Left renal cortex interstitium (tissue), 4 donors: Measurements from ENCODE around the gene CHL1. TPM values are rescaled to one million over a fixed set of nuclear protein-coding genes. Genes with fewer than 3 reads are reported as not detected.

ENCODE experiments used
- DNase-seq, 4 donors: peaks; one replicate each; pipeline ENCODE4 v3.0.0-alpha.2; 2013; ENCODE audit warnings: low read depth in 4 of 4, low spot score in 2 of 4, missing footprints in 1 of 4
- polyA plus RNA-seq, 4 donors: library from polyadenylated mRNA; unstranded; fragments of 120-200 nt; gene quantifications; one replicate each; pipeline ENCODE4 v1.2.1, GENCODE V29; 2013; ENCODE audit not compliant: insufficient read length in 4 of 4

CHL1 gene
- polyA plus RNA-seq, 4 donors = 10.8 to 23.7 (median 12.7) TPM

DNA sequence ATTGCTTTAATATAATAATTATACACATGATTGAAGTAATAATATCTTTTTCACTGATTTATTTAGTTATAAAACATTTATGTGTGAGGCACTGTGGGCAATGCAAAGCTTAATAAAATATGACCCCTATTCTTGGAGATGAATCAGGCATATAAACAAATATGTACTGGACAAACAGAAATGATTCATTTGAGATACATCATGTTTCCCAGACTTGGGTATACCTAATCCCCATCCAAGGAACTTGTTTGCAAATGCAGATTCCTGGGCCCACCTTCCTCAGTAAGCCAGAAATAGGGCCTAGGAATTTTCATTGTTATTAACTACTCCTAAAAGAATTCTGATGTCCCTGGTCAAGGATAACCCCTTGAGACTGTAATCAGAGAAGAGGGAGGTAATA lies 184.2 kb downstream of the CHL1 start:
- no peak for DNase-seq

DNA sequence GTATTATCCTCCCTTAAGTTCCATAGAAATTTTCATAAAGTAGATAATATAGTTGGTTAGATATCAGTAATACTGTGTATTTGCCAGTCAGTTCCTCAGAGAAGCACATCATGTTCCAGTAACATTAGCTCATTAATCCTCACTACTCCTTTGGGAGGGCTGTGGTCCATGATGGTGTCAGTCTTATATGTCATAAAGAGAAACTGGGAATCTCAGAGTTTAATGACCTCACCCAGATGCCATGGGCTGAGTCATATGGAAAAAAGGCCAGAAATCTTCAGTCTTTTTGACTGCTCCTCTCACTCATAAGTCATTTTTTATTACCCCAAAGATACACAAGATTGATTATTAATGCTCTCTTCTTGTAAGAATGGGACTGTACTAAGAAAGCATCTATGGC lies 188.6 kb downstream of the CHL1 start:
- no peak for DNase-seq

DNA sequence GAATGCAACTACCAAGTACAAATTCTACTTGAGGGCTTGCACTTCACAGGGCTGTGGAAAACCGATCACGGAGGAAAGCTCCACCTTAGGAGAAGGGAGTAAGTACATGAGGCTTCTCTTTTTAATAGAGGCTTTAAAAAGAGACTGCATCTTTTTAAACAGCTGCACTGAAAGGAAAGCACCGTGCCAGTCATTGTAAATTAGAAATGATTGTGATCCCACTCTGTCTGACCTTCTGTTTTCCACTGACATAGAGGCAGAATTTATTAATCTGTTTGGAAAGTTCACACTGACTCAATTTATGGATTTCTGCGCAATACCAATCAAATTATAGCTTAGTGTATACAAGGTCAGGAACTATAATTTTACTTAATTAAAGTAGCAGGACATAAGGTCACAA lies 198.2 kb downstream of the CHL1 start:
- DNase-seq = no peak

DNA sequence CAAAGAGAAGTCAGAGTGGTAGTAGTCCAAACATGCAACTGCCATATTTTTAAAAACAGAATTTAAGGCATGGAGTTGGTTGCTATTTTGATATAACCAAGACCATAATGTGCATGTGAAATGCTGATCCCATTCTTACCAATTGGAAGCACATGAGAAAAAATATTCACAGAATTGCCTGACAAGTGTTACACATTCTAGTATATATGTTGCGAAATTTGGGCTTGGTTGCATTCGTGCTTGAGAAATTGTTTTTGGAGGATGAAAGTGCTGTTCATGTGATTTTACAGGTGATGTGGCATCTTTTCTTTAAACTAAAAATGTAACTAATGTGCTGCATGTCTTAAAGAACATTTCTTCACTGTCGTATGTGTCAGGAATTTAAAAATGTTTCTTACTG lies 199.7 kb downstream of the CHL1 start:
- no peak for DNase-seq

DNA sequence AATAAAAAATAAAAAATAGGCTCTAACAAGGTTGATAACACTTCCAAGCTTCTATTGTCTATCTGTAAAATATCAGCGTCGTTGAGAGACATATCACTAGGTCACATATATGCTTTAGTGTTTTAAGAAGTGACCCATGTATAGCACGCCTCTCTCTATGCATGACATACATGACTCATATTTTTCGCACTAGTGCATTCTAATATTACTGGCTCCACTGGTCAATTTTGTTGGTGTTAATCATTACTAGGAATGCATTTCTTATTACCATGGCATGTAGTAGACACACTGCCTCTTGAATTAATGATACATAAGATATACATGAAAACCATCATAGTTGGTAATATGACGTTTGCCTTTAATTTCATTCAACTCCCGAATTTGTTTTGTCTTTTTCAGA lies 203.1 kb downstream of the CHL1 start:
- no peak for DNase-seq

DNA sequence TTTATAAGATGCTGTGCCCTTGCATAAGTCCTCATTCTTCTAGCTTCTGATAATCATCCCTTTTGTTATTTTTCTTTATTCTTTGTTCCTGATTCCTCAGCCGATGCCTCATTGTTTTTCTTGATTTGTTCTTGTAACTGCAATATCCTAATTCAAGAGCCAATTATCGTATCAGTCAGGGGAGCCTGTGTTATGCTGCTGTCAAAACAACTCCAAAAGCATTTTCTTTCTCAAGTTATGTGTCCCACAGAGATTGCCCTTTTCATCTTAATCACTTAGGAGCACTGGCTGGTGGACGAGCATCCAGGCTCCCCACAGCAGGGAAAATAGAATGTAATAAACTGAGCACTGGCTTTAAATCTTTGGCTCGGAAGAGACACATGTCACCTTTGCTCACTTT lies 207.3 kb downstream of the CHL1 start:
- DNase-seq = no peak

DNA sequence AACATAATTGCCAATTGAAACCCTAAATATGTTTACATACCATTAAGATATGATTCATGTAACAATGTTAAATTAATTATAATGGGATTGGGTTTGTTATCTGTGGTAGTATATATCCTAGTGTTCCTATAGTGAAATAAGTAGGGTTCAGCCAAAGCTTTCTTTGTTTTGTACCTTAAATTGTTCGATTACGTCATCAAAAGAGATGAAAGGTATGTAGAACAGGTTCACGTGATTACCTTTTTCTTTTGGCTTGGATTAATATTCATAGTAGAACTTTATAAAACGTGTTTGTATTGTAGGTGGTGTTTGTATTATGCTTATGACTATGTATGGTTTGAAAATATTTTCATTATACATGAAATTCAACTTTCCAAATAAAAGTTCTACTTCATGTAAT lies 212.4 kb downstream of the CHL1 start:
- no peak for DNase-seq

DNA sequence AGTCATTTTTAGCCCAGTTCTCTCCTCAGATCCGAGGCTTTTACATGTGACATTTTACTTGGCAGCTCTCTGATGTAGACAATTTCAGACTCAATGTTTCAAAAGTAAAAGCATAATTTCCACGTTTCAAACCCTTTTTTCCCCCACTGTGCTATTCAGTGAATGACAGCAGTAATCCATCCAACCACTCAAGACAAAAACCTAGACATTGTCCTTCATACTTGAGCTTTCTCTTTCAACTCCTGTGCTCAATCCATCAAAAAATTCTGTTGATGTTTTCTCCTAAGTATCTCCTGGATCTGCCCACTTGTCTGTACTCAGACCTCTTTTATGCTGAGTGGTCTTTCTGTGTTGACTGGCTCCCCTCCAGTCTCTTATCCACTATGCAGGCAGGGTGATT lies 214.7 kb downstream of the CHL1 start:
- DNase-seq = no peak

DNA sequence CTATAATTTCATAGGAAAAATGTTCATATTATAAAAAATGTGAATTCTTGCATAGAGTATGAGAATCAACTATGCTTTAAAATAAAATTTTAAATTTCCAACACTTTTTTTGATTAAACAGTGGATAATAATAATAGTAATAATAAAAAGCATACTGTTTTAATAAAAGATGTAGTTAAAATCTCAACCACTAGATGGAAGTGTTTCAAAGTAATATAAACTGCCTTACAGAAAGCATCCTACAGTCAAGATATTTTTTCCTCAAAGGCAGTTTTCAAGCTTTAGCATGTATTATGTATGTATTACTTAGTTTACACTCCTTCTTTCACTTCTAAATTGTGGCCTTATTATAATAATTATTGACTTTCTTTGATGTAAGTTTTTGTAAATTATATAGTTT lies 217.5 kb downstream of the CHL1 start:
- DNase-seq = no peak

DNA sequence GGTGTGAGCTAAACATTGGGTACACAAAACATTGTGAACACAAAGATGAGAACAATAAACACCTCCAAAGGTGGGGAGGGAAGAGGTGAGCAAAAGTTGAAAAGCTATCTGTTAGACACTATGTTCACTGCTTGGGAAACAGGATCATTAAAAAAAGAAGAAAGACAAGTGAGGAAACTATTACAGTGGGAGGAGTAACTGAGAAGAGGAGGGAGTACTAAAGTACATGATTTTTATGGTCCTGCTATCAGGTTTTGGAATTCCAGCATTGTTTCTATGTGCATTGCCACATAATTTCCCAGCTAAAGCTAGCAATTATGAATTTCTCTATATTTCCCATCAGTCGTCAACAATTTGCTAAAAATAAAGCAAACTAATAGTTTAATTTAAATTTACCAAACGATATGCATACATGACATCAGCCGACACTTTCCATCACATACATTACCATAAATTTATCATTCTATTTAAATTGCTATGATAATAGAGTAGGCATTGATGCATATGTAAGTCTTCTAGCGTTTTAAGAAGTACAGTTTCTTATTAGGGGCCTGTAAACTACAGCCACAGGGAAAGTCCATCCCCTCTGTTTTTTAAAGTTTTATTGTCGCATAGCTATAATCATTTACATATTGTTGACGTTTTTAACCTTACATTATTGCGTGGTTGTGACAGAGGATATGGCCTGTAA lies 221.8 kb downstream of the CHL1 start:
- DNase-seq = no peak

DNA sequence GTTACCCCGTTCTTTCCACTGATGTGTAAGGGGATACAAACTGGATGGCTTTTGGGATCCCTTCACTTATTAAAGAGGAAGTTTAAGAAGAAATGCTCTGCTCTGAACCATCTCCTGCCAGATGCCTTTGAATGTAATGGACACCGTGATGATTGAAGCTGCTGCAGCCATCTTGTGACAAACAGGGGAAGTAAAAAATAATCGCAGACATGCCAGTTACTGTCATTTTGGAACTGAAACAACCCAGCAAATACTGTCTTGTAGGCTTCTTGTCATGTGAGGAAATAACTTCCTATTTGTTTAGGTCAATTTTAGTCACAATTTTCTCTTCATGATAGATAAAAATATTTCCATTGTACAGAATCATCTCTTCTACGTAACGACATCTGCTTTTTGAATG lies 224.0 kb downstream of the CHL1 start:
- no peak for DNase-seq

DNA sequence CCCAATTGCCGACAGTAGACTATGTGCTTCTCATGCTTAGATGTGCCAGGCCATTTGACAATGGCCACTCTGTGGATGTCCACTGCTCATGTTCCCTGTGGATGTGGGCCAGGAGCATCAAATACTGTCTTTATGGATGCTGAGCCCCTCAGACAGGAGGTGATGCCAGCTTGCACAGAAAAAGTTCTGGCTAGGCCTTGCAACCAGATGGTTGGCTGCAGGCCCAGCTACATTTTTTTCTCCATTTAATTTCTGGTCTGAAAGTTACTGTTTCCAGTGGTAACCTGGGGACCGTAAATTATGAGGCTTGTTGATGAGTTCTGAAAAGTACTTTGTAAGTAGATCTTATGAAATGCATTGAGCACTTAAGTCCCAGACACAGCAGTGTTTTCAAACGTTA lies 228.5 kb downstream of the CHL1 start:
- no peak for DNase-seq

DNA sequence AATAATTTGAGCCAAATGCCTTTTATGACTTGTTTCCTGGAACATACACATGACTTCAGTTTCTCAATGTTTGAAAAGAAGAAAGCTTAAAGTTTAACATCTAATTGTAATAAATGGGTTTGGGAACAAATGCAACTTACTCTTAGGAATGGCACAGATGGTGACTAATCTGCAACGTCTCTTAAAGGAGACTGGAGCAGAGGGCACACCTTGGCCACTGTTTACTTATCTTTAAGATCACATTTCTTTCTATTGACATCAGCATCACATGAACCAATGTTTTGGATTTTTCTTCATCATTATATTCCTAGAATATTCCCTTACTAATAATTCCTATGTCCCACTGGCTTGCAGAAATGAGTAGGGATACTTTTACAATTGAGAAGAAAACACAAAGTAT lies 229.5 kb downstream of the CHL1 start:
- DNase-seq = no peak

DNA sequence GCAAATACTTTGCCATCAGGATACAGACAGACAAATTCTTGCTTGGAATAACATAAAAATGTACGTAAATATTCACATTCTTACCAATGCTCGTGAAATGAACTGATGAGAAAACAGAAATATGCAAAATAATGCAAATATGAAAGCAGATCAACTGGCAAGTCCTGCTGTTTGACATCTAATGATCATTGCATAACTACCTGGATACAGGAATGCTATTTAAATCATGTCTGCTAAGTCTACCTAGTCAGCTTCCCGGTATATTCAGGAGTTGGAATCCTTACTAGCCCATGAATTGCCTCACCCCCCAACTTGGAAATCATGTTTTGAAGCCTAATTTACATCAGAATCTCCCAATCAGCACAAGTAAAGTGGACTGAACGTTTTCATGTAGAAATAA lies 230.6 kb downstream of the CHL1 start:
- DNase-seq = no peak

DNA sequence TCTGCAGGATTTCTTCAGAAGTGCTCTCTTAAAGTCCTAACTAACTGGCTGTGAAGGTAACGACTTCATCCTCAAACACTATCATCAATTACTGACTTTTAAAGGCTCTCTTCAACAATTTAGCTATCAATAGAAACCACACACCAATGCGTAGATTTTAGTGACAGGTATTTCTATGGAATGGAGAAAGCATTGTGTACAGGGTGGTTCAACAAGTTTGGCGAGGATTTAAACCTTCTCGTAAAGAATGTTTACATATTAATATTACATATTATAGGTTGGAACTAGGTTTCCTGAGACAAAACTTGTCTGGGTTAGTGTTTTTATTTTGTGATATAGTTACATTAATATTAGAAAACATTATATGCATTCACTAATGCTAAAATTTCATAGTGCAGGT lies 233.6 kb downstream of the CHL1 start:
- no peak for DNase-seq

DNA sequence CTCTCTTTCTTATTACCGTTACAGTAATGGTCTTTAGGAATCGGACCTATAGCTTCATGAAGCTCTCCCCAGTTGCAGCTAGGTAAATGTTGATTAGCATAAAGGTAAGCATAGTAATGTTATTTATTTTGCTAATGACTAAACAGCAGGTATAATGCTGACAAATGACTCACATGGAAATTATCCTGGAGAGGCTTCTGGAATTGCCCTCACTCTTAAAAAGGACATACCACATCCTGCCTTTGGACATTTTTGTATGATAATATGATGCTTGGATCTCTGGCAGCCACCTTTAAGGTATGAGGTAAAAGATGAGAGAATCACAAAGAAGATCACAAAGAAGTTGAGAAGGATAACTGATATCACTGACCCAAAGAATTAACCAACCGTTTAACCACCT lies 238.6 kb downstream of the CHL1 start:
- DNase-seq = no peak

DNA sequence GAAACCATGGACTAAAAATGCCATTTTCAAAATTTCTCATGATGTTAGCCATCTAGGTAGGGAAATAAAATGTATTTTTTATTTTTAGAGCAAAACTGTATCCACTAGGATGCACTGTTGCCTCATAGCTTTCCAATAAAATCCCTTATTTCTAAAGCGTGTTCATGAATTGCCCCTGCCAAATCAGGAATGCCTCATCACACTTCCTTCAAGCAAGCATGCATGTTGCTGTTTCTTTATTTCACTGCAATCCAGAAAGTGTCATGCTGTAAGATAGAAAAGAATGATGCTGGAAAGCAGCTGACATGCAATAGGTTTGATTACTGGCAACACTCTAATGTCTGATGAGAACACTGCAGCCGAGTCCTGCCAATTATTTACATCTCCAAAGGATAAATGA lies 239.5 kb downstream of the CHL1 start:
- no peak for DNase-seq

DNA sequence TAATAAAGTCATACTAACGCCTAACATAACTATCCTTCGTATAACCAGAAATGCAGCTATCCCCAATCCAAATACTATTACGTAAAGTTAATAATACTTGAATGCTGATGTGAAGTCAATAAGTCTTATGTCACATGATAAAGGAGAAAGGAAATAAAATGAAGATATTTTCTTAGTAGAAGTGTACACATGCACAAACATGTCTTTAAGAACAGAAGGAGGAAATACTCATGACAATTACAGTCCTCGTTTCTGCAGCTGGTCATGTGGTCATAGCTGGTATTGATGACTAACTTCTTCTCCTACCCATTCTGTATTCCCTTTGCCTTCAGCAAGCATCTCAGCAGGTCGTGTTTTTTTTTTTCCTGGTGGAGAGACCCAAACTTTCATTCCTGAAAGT lies 244.3 kb downstream of the CHL1 start:
- no peak for DNase-seq

DNA sequence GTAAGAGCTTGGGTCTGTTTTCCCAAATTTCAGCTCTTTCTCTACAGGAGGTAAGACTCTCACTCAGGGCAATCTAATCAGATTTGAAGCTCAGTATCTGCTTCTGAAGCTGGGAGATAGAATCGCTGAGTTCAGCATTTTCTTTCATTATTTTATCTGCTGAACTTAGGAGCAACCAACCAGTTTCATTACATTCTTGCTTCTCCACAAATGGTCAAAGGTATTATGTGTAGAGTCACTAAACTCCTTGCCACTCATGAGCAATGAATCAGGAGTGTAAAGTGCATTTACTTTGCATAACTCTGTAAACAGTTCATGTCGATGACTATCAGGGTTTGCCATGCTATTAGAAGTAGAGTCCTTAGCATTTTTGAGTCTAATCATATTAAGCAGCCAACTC lies 249.4 kb downstream of the CHL1 start:
- DNase-seq = no peak

DNA sequence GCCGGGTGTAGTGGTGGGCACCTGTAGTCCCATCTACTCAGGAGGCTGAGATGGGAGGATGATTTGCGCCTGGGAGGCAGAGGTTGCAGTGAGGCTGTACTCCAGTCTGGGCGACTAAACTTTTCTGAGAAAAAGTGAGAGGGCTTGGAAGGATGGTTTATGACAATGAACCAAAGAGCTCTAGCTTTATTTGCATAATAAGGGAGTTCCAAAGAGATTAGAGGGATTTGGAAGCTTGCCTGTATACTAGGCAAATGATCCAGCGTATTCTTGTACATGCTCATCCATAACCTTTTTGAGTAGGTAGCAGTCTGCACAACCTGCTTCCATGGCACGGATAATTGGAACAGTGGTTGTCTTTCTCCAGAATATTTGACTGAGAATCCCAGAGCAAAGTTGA lies 251.1 kb downstream of the CHL1 start:
- no peak for DNase-seq

DNA sequence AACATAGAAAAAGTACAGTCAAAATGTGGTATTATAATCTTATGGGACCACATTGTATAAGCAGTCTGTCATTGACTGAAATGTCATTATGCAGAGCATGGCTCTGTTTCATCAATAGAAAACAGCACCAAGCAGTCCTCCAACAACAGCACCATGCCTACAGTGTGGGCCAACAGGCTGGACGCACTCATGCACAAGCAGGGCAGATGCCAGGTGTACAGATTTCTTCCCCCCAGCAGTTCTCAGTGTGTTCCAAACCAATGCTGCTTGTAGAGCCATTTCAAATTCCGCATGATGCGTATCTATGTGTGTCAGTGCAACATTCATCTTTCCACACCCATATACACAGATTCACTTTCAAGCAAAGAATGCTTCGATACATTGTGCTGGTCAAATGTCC lies 253.1 kb downstream of the CHL1 start:
- no peak for DNase-seq

DNA sequence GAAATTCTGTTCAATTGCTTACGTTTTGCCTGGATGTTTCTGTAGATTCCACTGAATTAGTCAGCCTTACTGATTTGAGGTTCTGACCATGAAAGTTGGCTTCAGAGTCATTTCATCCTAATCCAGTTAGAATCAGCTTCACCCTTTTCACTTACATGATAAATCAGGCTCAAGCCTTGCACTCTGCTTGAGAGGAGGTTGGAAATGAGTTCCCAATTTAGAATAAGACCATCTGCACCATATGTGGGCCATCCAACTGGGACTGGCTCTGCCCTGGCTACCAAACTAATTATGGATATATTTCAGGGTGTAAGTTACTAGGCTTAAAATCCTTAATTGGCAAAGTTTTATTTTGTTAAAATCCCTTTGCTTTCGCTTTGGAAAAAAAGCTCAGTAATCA lies 255.7 kb downstream of the CHL1 start:
- no peak for DNase-seq

DNA sequence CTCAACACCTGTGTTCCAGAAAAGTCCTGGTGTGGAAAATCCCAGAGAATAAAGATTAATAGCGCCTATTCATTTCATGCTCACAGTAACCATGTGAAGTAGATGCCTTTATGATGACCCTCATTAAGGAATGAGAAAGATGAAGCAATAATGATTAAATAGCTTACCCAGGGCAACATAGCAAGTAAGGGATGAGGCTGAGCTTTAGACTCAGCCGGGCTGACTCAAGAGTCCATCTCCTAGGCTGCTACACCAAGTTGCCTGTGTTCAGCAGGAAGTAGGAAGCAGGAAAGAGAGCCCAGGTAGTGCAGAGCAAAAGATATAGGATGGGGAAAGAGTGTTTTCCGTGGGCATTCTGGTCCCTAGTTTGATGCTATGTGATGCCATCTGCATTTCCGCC lies 256.5 kb downstream of the CHL1 start:
- DNase-seq = no peak
